Upper lobe of left lung (tissue), 6 donors: ENCODE data around the gene EIF4EBP3. TPM values are rescaled to one million over a fixed set of nuclear protein-coding genes. Genes with fewer than 3 reads are reported as not detected.

Experiments used
- ATAC-seq, 2 donors: fragments of 200-7000 bp; cut with Tn5 transposase; one replicate each; pipeline ENCODE4 v1.9.1; 2022; ENCODE audit warnings: mild to moderate bottlenecking in 2 of 2, moderate library complexity in 2 of 2; ENCODE audit not compliant: low FRiP score in 2 of 2
- DNase-seq, 2 donors: peaks; one replicate each; pipeline ENCODE4 v3.0.0-alpha.2; 2019 to 2020
- H3K27ac ChIP-seq, 4 donors: fragments of 200-600 bp; sonication (generic); one replicate each; pipeline ENCODE4 v1.5.1; 2016 to 2019
- H3K27me3 ChIP-seq, 4 donors: fragments of 200-600 bp; sonication (generic); one replicate each; pipeline ENCODE4 v1.5.1; 2017 to 2019
- H3K36me3 ChIP-seq, 4 donors: fragments of 200-600 bp; sonication (generic); one replicate each; pipeline ENCODE4 v1.5.1; 2016 to 2019
- H3K4me1 ChIP-seq, 4 donors: fragments of 200-600 bp; sonication (generic); one replicate each; pipeline ENCODE4 v1.5.1; 2018 to 2019
- H3K4me3 ChIP-seq, 4 donors: fragments of 200-600 bp; sonication (generic); one replicate each; pipeline ENCODE4 v1.5.1; 2017 to 2019; ENCODE audit warnings: mild to moderate bottlenecking in 2 of 4, moderate library complexity in 1 of 4
- H3K9me3 ChIP-seq, 4 donors: fragments of 200-600 bp; sonication (generic); one replicate each; pipeline ENCODE4 v1.5.1; 2018 to 2019
- EP300 ChIP-seq, 4 donors: sonication (generic); formaldehyde crosslinking; IDR thresholded peaks; one replicate each; pipeline ENCODE4 v1.5.1; 2017; ENCODE audit warnings: antibody characterized with exemption in 4 of 4, control low read depth in 2 of 4
- POLR2A ChIP-seq, 4 donors: fragments of 450-650 bp; IDR thresholded peaks; one replicate each; pipeline ENCODE4 v1.5.1; 2016 to 2017; ENCODE audit warnings: antibody characterized with exemption in 4 of 4, mild to moderate bottlenecking in 2 of 4
- POLR2AphosphoS5 ChIP-seq, 2 donors: sonication (generic); formaldehyde crosslinking; IDR thresholded peaks; one replicate each; pipeline ENCODE4 v1.5.1; 2017; ENCODE audit warnings: antibody characterized with exemption in 2 of 2
- WGBS, 2 donors: methylation state at CpG; one replicate each; pipeline ENCODE4 v1.1.5; 2017 to 2018; 5-methylcytosine and 5-hydroxymethylcytosine counted together
- total RNA-seq, 6 donors: library from RNA; depleted of rRNA in 4 of 6; stranded (reverse); fragments of >200 nt in 4 of 6; gene quantifications; one replicate each; pipeline versions ENCODE4 v1.1.0 to v1.2.1, GENCODE V29; 2016 to 2021
- TF ChIP-seq, protein P1 (sequence below), 6 experiments: fragments of 450-650 bp in 4 of 6; fragments of 200-600 bp in 2 of 6; sonication (generic) in 2 of 6; IDR thresholded peaks; one replicate each; pipeline ENCODE4 v1.5.1; 2016 to 2019; ENCODE audit warnings: antibody characterized with exemption in 6 of 6
- donor health status: DM: no; HTN: no; CAD: no; lungs with moderate emphysema.
- donor health status: DM: no; HTN: yes; CAD: no; lungs with severe emphysema.

Gene EIF4EBP3
- total RNA-seq, 6 donors from 2014 or later = 12.1 to 32.5 (median 21.0) TPM

DNA sequence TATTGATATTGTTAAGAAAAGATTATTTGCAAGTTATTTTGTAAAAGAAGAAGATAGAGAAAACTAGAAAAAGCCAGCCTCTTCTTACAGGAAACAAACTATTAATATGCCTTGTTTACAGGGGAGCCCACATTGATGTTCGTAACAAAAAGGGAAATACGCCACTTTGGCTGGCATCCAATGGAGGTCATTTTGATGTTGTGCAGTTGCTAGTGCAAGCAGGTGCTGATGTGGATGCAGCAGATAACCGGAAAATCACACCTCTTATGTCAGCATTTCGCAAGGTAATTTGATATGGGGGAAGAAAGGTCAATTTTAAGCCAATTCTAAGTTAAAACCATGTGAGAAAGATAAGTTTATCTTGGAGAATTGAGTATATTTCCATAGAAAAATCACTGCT is 37.6 kb upstream of the EIF4EBP3 start:
- Histone ChIP-seq H3K9me3 (no peaks in the 10 kb centered on the region), H3K4me3 (no peak overlapping the region), H3K4me1 (no peaks in the 10 kb centered on the region), H3K36me3 (peaks cover 34 to 99% (median 77%) of the 10 kb centered on the region in 4 donors), H3K27me3 (no peaks in the 10 kb centered on the region), H3K27ac (no peak overlapping the region)
- no peak for DNase-seq
- ATAC-seq = no peak
- WGBS, 2 donors = 62 to 72% methylated on average over 4 of the region's 4 CpGs
- TF ChIP-seq POLR2AphosphoS5 (IDR thresholded peaks at IDR 0.05) (no peak), EP300 (IDR thresholded peaks at IDR 0.05) (no peak), POLR2A (IDR thresholded peaks at IDR 0.05) (no peak)
- TF ChIP-seq, protein P1, sequence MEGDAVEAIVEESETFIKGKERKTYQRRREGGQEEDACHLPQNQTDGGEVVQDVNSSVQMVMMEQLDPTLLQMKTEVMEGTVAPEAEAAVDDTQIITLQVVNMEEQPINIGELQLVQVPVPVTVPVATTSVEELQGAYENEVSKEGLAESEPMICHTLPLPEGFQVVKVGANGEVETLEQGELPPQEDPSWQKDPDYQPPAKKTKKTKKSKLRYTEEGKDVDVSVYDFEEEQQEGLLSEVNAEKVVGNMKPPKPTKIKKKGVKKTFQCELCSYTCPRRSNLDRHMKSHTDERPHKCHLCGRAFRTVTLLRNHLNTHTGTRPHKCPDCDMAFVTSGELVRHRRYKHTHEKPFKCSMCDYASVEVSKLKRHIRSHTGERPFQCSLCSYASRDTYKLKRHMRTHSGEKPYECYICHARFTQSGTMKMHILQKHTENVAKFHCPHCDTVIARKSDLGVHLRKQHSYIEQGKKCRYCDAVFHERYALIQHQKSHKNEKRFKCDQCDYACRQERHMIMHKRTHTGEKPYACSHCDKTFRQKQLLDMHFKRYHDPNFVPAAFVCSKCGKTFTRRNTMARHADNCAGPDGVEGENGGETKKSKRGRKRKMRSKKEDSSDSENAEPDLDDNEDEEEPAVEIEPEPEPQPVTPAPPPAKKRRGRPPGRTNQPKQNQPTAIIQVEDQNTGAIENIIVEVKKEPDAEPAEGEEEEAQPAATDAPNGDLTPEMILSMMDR (IDR thresholded peaks at IDR 0.05) = no peak

- DNase-seq = no peak
- peaks cover 19 to 78% (median 59%) of the 10 kb centered on the region in 4 donors for H3K36me3 ChIP-seq
- 86 to 94% methylated on average over 2 of the region's 2 CpGs for WGBS, 2 donors
- H3K4me1 ChIP-seq = no peaks in the 10 kb centered on the region
- no peak overlapping the region for H3K4me3 ChIP-seq
- TF ChIP-seq, protein P1 (IDR thresholded peaks at IDR 0.05) = no peak
- TF ChIP-seq EP300 (IDR thresholded peaks at IDR 0.05) (no peak), POLR2A (IDR thresholded peaks at IDR 0.05) (no peak), POLR2AphosphoS5 (IDR thresholded peaks at IDR 0.05) (no peak)
- ATAC-seq = no peak
- no peaks in the 10 kb centered on the region for H3K9me3 ChIP-seq
- no peaks in the 10 kb centered on the region for H3K27me3 ChIP-seq
- H3K27ac ChIP-seq = no peak overlapping the region
Measured at GRCh38 chr5:140513124-140513523, 34.3 kb upstream of the EIF4EBP3 start.

- Histone ChIP-seq H3K9me3 (no peaks in the 10 kb centered on the region), H3K4me1 (no peaks in the 10 kb centered on the region), H3K27ac (no peak overlapping the region), H3K27me3 (no peaks in the 10 kb centered on the region), H3K36me3 (peaks cover 28 to 61% (median 42%) of the 10 kb centered on the region in 4 donors), H3K4me3 (no peak overlapping the region)
- ATAC-seq = no peak
- no peak for DNase-seq
- 57 to 65% methylated on average over 2 of the region's 2 CpGs for WGBS, 2 donors
- TF ChIP-seq, protein P1 (IDR thresholded peaks at IDR 0.05) = no peak
- TF ChIP-seq POLR2AphosphoS5 (IDR thresholded peaks at IDR 0.05) (no peak), EP300 (IDR thresholded peaks at IDR 0.05) (no peak), POLR2A (IDR thresholded peaks at IDR 0.05) (no peak)
Measured at GRCh38 chr5:140524003-140524402, 23.5 kb upstream of the EIF4EBP3 start.

DNA sequence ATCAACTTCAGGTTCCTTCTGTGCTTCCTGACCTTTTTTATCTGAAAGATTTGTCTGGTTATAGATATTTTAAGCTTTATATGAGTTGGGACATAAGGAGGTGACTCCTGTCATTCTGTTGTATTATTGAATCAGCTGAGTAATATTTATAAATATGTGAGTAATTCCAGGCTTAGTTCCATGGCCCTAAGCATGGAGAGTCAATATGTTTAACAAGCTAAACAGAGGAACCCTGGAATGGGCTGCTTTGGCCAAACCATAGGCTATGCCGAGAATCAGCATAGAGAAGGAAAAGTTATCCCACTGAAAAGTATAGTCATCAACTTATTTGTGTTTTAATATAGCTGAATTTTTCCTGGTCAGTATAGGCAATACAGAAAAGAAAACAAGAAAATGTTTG is 7.2 kb upstream of the EIF4EBP3 start:
- Histone ChIP-seq H3K36me3 (peaks cover 23 to 97% (median 55%) of the 10 kb centered on the region in 4 donors), H3K4me1 (peaks cover 0 to 9% (median 0%) of the 10 kb centered on the region in 4 donors), H3K4me3 (no peak overlapping the region), H3K9me3 (no peaks in the 10 kb centered on the region), H3K27me3 (no peaks in the 10 kb centered on the region), H3K27ac (no peak overlapping the region)
- ATAC-seq = no peak
- TF ChIP-seq, protein P1 (IDR thresholded peaks at IDR 0.05) = no peak
- TF ChIP-seq POLR2AphosphoS5 (IDR thresholded peaks at IDR 0.05) (no peak), POLR2A (IDR thresholded peaks at IDR 0.05) (no peak), EP300 (IDR thresholded peaks at IDR 0.05) (no peak)
- no peak for DNase-seq
- 100% methylated on average over 1 of the region's 1 CpG for WGBS, 2 donors

DNA sequence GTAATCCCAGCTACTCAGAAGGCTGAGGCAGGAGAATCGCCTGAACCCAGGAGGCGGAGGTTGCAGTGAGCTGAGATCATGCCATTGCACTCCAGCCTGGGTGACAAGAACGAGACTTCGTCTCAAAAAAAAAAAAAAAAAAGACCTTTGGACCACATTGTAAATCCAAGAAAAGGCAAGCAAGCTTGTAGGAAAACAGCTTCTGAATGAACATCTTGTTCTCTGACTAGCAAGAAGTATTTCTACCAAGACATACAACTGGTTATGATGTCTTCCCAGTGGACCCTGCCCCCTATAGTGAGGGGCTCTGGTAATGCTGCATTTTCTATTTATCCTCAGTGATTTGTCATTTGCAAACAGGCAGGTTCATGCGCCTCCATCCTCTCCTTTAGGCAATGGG is 4.5 kb upstream of the EIF4EBP3 start:
- 91 to 92% methylated on average over 5 of the region's 5 CpGs for WGBS, 2 donors
- ATAC-seq (no peak), DNase-seq (no peak)
- peaks cover 10 to 24% (median 15%) of the 10 kb centered on the region in 4 donors for H3K4me1 ChIP-seq
- H3K27me3 ChIP-seq = no peaks in the 10 kb centered on the region
- no peaks in the 10 kb centered on the region for H3K9me3 ChIP-seq
- peaks cover 22 to 70% (median 36%) of the 10 kb centered on the region in 4 donors for H3K36me3 ChIP-seq
- H3K27ac ChIP-seq = no peak overlapping the region
- no peak overlapping the region for H3K4me3 ChIP-seq
- TF ChIP-seq, protein P1 (IDR thresholded peaks at IDR 0.05) = no peak
- TF ChIP-seq EP300 (IDR thresholded peaks at IDR 0.05) = no peak
- no peak for TF ChIP-seq POLR2AphosphoS5 (IDR thresholded peaks at IDR 0.05)
- TF ChIP-seq POLR2A (IDR thresholded peaks at IDR 0.05) = no peak
